ENCODE data around the gene UBE4B. TPM values are rescaled to one million over a fixed set of nuclear protein-coding genes. Genes with fewer than 3 reads are reported as not detected.
A peak's percentile ranks its signal among the peaks of the same experiment; 100 is the strongest.

The UBE4B gene
- total and polyA plus RNA-seq, 10 donors, result 8.8 to 53.8 (median 40.5) TPM

DNA sequence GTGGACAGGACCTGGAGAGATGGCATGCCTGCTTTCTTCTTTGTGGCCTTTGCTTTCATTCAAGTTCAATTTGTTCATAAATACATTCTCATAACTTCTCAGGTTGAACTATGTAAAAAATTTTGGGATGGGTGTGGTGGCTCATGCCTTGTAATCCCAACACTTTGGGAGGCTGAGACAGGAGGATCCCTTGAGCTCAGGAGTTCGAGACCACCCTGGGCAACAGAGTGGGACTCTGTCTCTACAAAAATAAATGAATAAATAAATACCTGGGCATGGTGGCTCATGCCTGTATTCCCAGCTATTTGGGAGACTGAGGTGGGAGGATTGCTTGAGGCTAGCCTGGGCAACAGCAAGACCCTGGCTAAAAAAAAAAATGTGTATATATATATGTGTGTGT is 179.7 kb downstream of the UBE4B start:
- Histone ChIP-seq H3K27me3 (replicated peaks in 1 of 7) (no peaks in the 10 kb centered on the region), H3K4me3 (peak overlapping the region in 2 of 8 donors; percentile 63 to 81), H3K9me3 (no peaks in the 10 kb centered on the region), H3K27ac (peak overlapping the region in 6 of 8 donors; percentile 94 to 98 (median 95)), H3K36me3 (no peaks in the 10 kb centered on the region), H3K4me1 (peaks cover 6 to 76% (median 53%) of the 10 kb centered on the region in 6 donors)
- TF ChIP-seq POLR2A (IDR thresholded peaks at IDR 0.05) (no peak), POLR2AphosphoS5 (IDR thresholded peaks at IDR 0.05) (no peak)
- TF ChIP-seq, protein P1, sequence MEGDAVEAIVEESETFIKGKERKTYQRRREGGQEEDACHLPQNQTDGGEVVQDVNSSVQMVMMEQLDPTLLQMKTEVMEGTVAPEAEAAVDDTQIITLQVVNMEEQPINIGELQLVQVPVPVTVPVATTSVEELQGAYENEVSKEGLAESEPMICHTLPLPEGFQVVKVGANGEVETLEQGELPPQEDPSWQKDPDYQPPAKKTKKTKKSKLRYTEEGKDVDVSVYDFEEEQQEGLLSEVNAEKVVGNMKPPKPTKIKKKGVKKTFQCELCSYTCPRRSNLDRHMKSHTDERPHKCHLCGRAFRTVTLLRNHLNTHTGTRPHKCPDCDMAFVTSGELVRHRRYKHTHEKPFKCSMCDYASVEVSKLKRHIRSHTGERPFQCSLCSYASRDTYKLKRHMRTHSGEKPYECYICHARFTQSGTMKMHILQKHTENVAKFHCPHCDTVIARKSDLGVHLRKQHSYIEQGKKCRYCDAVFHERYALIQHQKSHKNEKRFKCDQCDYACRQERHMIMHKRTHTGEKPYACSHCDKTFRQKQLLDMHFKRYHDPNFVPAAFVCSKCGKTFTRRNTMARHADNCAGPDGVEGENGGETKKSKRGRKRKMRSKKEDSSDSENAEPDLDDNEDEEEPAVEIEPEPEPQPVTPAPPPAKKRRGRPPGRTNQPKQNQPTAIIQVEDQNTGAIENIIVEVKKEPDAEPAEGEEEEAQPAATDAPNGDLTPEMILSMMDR (IDR thresholded peaks at IDR 0.05 in 8 of 11, conservative IDR thresholded peaks at IDR 0.05 in 3 of 11), result no peak
- no peak for DNase-seq
- intact Hi-C loops (cut with DNase I; ENCODE audit: low total_unique reads), result no loop called here
- 83 to 97% (median 89%) methylated on average over 1 of the region's 1 CpG for WGBS, 5 donors

DNA sequence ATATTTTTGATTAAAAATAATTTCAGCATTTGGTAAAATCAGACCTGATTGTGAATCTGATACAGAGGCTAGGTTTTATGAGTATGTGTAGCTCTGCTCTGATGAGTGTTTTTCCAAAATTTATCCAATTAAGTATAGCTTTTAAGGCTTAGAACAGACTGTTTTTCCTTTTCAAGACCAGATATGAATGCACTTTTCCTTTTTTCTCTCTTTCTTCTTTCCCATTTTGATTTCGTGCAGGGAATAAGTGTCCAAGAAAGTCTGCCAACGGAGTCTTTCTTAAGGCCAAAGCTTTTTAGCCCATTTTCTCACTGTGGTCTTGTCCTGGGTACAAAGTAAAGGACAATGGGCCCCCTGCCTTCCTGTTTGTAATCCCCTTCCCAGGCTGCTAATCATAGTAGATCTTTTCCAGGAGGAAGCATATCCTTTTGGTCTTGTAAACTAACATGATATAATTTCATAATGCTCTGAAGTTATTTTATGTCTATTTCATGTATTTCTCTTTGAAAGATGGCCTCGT is 180.5 kb downstream of the UBE4B start:
- intact Hi-C loops (cut with DNase I; ENCODE audit: low total_unique reads), result no loop called here
- WGBS, 5 donors, result 65 to 80% (median 77%) methylated on average over 3 of the region's 3 CpGs
- no peak for DNase-seq
- TF ChIP-seq POLR2A (IDR thresholded peaks at IDR 0.05) (no peak), POLR2AphosphoS5 (IDR thresholded peaks at IDR 0.05) (no peak)
- TF ChIP-seq, protein P1 (IDR thresholded peaks at IDR 0.05 in 8 of 11, conservative IDR thresholded peaks at IDR 0.05 in 3 of 11), result no peak
- H3K9me3 ChIP-seq, result no peaks in the 10 kb centered on the region
- peaks cover 6 to 83% (median 61%) of the 10 kb centered on the region in 6 donors for H3K4me1 ChIP-seq
- H3K36me3 ChIP-seq, result no peaks in the 10 kb centered on the region
- peak overlapping the region in 5 of 8 donors; percentile 20 to 40 (median 29) for H3K27ac ChIP-seq
- H3K4me3 ChIP-seq, result no peak overlapping the region
- H3K27me3 ChIP-seq (replicated peaks in 1 of 7), result no peaks in the 10 kb centered on the region

GRCh38 chr1:10216090-10216749 is 183.5 kb downstream of the UBE4B start:
- Histone ChIP-seq H3K4me1 (peaks cover 0 to 87% (median 54%) of the 10 kb centered on the region in 6 donors), H3K27me3 (replicated peaks in 1 of 7) (no peaks in the 10 kb centered on the region)

More at GRCh38 chr1:10216090-10216749, 183.5 kb downstream of the UBE4B start:
- Histone ChIP-seq H3K36me3 (no peaks in the 10 kb centered on the region), H3K4me3 (peak overlapping the region in 2 of 8 donors; percentile 10 to 13), H3K27ac (peak overlapping the region in 6 of 8 donors; percentile 1 to 66 (median 46)), H3K9me3 (no peaks in the 10 kb centered on the region)
- TF ChIP-seq, protein P1 (IDR thresholded peaks at IDR 0.05 in 8 of 11, conservative IDR thresholded peaks at IDR 0.05 in 3 of 11), result no peak
- no peak for TF ChIP-seq POLR2AphosphoS5 (IDR thresholded peaks at IDR 0.05)
- no peak for TF ChIP-seq POLR2A (IDR thresholded peaks at IDR 0.05)
- 30 to 56% (median 46%) methylated on average over 7 of the region's 7 CpGs for WGBS, 5 donors
- intact Hi-C loops (cut with DNase I; ENCODE audit: low total_unique reads), result no loop called here
- no peak for DNase-seq

Data from spleen (tissue), 11 donors.